HG02610 (cell line): ENCODE data around the gene GPR137.

Experiments used
- ATAC-seq: cut with Tn5 transposase; IDR thresholded peaks from one replicate; pipeline ENCODE4 v1.9.1; 2021; ENCODE audit warnings: mild to moderate bottlenecking, moderate library complexity; ENCODE audit not compliant: unreplicated experiment

Gene GPR137

GRCh38 chr11:64249038-64249437 lies 36.6 kb upstream of the GPR137 start:
- no peak for ATAC-seq

- ATAC-seq: no peak
Measured at GRCh38 chr11:64249563-64250414, 35.9 kb upstream of the GPR137 start.

- ATAC-seq: no peak
Measured at GRCh38 chr11:64250415-64251015, 35.1 kb upstream of the GPR137 start.

- no peak for ATAC-seq
Measured at GRCh38 chr11:64251016-64251752, 34.5 kb upstream of the GPR137 start, which contains the start of gene PLCB3. Gene PLCB3 (plus strand): TSS chr11:64251530. CDS start chr11:64251650, 120 bp downstream.

- no peak for ATAC-seq
Measured at GRCh38 chr11:64251753-64252002, 34.0 kb upstream of the GPR137 start.

- no peak for ATAC-seq
Measured at GRCh38 chr11:64252003-64252872, 33.4 kb upstream of the GPR137 start.

GRCh38 chr11:64253043-64253442 lies 32.6 kb upstream of the GPR137 start:
- no peak for ATAC-seq

GRCh38 chr11:64253481-64253880 lies 32.2 kb upstream of the GPR137 start:
- no peak for ATAC-seq

- no peak for ATAC-seq
Measured at GRCh38 chr11:64254326-64254725, 31.3 kb upstream of the GPR137 start.

- ATAC-seq: no peak
Measured at GRCh38 chr11:64255135-64256128, 30.2 kb upstream of the GPR137 start.

- no peak for ATAC-seq
Measured at GRCh38 chr11:64256300-64256699, 29.3 kb upstream of the GPR137 start.

- ATAC-seq: no peak
Measured at GRCh38 chr11:64258356-64258755, 27.3 kb upstream of the GPR137 start.

- no peak for ATAC-seq
Measured at GRCh38 chr11:64258946-64259532, 26.6 kb upstream of the GPR137 start.

- no peak for ATAC-seq
Measured at GRCh38 chr11:64259533-64260067, 26.0 kb upstream of the GPR137 start.

GRCh38 chr11:64260147-64260708 lies 25.4 kb upstream of the GPR137 start:
- ATAC-seq: no peak

GRCh38 chr11:64261556-64262080 lies 24.0 kb upstream of the GPR137 start:
- no peak for ATAC-seq

GRCh38 chr11:64262271-64263002 lies 23.2 kb upstream of the GPR137 start:
- no peak for ATAC-seq
